ENCODE data around the gene NPFF.

NPFF gene

GRCh38 chr12:53495903-53496751, 11.2 kb downstream of the NPFF start:
- no peaks in the 10 kb centered on the region for H3K36me3 ChIP-seq (ENCODE audit: insufficient read depth)
- H3K9ac ChIP-seq: no peak overlapping the region
- no peaks in the 10 kb centered on the region for H3K79me2 ChIP-seq (ENCODE audit: insufficient read depth, low read depth)
- no peak overlapping the region; the same call in 1 of the 2 replicates for H3K4me2 ChIP-seq
- H2AFZ ChIP-seq (ENCODE audit: low read depth): no peak overlapping the region
- H3K4me3 ChIP-seq (IDR thresholded peaks at IDR 0.05; ENCODE audit: insufficient read depth, low read depth, low read length): no peak overlapping the region
- H3K27ac ChIP-seq: no peak overlapping the region
- H4K20me1 ChIP-seq (ENCODE audit: insufficient read depth): no peaks in the 10 kb centered on the region
- no peaks in the 10 kb centered on the region for H3K27me3 ChIP-seq (ENCODE audit: insufficient read depth, low read depth)
- TF ChIP-seq, protein P1, sequence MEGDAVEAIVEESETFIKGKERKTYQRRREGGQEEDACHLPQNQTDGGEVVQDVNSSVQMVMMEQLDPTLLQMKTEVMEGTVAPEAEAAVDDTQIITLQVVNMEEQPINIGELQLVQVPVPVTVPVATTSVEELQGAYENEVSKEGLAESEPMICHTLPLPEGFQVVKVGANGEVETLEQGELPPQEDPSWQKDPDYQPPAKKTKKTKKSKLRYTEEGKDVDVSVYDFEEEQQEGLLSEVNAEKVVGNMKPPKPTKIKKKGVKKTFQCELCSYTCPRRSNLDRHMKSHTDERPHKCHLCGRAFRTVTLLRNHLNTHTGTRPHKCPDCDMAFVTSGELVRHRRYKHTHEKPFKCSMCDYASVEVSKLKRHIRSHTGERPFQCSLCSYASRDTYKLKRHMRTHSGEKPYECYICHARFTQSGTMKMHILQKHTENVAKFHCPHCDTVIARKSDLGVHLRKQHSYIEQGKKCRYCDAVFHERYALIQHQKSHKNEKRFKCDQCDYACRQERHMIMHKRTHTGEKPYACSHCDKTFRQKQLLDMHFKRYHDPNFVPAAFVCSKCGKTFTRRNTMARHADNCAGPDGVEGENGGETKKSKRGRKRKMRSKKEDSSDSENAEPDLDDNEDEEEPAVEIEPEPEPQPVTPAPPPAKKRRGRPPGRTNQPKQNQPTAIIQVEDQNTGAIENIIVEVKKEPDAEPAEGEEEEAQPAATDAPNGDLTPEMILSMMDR (conservative IDR thresholded peaks at IDR 0.05; ENCODE audit: low read depth, low read length): no peak
- peaks cover 48% of the 10 kb centered on the region for H3K4me1 ChIP-seq (ENCODE audit: low read depth, poor library complexity, severe bottlenecking)

GRCh38 chr12:53493610-53494391, 13.5 kb downstream of the NPFF start:
- H2AFZ ChIP-seq (ENCODE audit: low read depth): peak overlapping the region; percentile 90
- H3K79me2 ChIP-seq (ENCODE audit: insufficient read depth, low read depth): no peaks in the 10 kb centered on the region
- peak overlapping the region; percentile 64 for H3K4me3 ChIP-seq (IDR thresholded peaks at IDR 0.05; ENCODE audit: insufficient read depth, low read depth, low read length)
- H3K36me3 ChIP-seq (ENCODE audit: insufficient read depth): no peaks in the 10 kb centered on the region
- TF ChIP-seq, protein P1 (conservative IDR thresholded peaks at IDR 0.05; ENCODE audit: low read depth, low read length): no peak
- no peaks in the 10 kb centered on the region for H3K27me3 ChIP-seq (ENCODE audit: insufficient read depth, low read depth)
- H3K27ac ChIP-seq: peak overlapping the region; percentile 50
- H4K20me1 ChIP-seq (ENCODE audit: insufficient read depth): no peaks in the 10 kb centered on the region
- peaks cover 40% of the 10 kb centered on the region for H3K4me1 ChIP-seq (ENCODE audit: low read depth, poor library complexity, severe bottlenecking)
- peak overlapping the region; percentile 98 for H3K4me2 ChIP-seq
- peak overlapping the region; percentile 54; the same call in 1 of the 2 replicates for H3K9ac ChIP-seq

DNA sequence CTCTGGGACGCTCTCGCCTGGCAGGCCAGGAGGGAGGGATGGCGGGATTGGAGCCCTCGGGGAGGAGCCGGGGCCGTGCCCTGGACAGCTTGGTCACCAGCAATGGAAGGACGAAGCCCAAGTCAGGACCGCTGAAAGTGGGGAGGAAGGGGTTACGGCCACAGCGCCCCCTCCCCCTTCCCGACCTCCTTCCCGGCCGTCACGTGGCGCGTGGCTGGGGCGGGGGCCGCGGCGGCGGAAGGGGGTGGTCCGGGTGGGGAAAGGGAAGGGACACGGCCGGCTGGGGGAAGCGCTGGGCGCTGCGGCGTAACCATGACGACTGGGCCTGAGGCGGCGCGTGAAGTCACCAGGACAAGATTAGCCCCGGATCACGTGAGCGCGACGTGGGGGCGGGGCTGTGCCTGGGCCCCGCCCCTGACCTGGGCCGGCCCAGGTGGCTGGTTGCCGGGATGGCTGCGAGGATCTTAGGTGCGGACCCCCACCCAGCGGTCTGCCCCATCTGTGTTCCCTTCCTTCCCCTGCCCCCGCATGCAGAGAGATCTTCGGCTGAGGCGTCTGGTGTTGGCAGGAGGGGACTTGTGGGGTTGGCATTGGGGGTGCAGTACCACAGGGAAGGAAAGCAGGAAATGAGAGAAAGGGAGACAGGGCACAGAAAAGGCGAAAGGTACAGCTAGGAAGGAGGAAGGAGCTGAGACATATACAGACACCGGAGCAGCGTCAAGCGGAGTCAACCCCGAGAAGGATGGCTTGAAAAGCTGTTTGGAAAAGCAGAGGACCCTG, 14.3 kb downstream of the NPFF start:
- Histone ChIP-seq H3K4me1 (ENCODE audit: low read depth, poor library complexity, severe bottlenecking) (peaks cover 40% of the 10 kb centered on the region), H3K36me3 (ENCODE audit: insufficient read depth) (no peaks in the 10 kb centered on the region), H3K79me2 (ENCODE audit: insufficient read depth, low read depth) (no peaks in the 10 kb centered on the region), H3K4me3 (IDR thresholded peaks at IDR 0.05; ENCODE audit: insufficient read depth, low read depth, low read length) (peak overlapping the region; percentile 64), H3K9ac (peak overlapping the region; percentile 54), H2AFZ (ENCODE audit: low read depth) (peak overlapping the region; percentile 90), H3K4me2 (peak overlapping the region; percentile 98), H4K20me1 (ENCODE audit: insufficient read depth) (no peaks in the 10 kb centered on the region), H3K27ac (peak overlapping the region; percentile 50), H3K27me3 (ENCODE audit: insufficient read depth, low read depth) (no peaks in the 10 kb centered on the region)
- TF ChIP-seq, protein P1 (conservative IDR thresholded peaks at IDR 0.05; ENCODE audit: low read depth, low read length): no peak; the same call in 1 of the 2 replicates

- Histone ChIP-seq H3K4me1 (ENCODE audit: low read depth, poor library complexity, severe bottlenecking) (peaks cover 36% of the 10 kb centered on the region), H3K36me3 (ENCODE audit: insufficient read depth) (no peaks in the 10 kb centered on the region), H3K27me3 (ENCODE audit: insufficient read depth, low read depth) (no peaks in the 10 kb centered on the region), H4K20me1 (ENCODE audit: insufficient read depth) (no peaks in the 10 kb centered on the region), H2AFZ (ENCODE audit: low read depth) (no peak overlapping the region), H3K27ac (no peak overlapping the region), H3K79me2 (ENCODE audit: insufficient read depth, low read depth) (no peaks in the 10 kb centered on the region), H3K4me3 (IDR thresholded peaks at IDR 0.05; ENCODE audit: insufficient read depth, low read depth, low read length) (peak overlapping the region; percentile 50), H3K4me2 (peak overlapping the region; percentile 98), H3K9ac (no peak overlapping the region)
- TF ChIP-seq, protein P1 (conservative IDR thresholded peaks at IDR 0.05; ENCODE audit: low read depth, low read length): no peak
Observed at GRCh38 chr12:53492188-53492587, 15.1 kb downstream of the NPFF start.
